Astrocyte (in vitro differentiated cells and primary cell): ENCODE results near the gene AACS.

Experiments
- EZH2 ChIP-seq: IDR thresholded peaks from 2 replicates; pipeline ENCODE4 v1.6.1; 2012; ENCODE audit warnings: mild to moderate bottlenecking, low read length, inconsistent platforms; ENCODE audit not compliant: insufficient read depth
- TF ChIP-seq, protein P1 (sequence below): IDR thresholded peaks from 2 replicates; pipeline ENCODE4 v1.5.1; 2011; ENCODE audit warnings: low read depth, mild to moderate bottlenecking, inconsistent platforms, low read length, moderate library complexity; ENCODE audit not compliant: insufficient read depth

DNA sequence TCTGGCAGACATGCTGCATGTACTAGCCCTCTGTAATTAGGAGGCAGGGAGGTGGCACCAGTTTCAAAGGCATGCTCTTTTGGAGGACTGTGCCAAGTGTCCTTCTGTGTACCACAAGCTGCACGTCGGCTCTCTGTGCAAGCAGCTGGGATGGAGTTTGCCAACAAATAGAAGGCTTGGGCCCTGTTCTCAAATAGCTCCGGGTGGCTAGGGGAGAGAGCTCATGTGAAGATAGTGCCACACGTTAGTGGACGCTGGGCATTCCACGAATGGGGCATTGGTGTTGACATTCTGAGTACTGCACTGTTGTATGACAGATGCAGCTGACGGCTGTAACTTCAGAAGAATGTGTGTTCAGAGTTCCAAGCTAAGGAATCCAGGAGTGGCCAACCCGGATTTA, 4.4 kb downstream of the AACS start:
- TF ChIP-seq, protein P1, sequence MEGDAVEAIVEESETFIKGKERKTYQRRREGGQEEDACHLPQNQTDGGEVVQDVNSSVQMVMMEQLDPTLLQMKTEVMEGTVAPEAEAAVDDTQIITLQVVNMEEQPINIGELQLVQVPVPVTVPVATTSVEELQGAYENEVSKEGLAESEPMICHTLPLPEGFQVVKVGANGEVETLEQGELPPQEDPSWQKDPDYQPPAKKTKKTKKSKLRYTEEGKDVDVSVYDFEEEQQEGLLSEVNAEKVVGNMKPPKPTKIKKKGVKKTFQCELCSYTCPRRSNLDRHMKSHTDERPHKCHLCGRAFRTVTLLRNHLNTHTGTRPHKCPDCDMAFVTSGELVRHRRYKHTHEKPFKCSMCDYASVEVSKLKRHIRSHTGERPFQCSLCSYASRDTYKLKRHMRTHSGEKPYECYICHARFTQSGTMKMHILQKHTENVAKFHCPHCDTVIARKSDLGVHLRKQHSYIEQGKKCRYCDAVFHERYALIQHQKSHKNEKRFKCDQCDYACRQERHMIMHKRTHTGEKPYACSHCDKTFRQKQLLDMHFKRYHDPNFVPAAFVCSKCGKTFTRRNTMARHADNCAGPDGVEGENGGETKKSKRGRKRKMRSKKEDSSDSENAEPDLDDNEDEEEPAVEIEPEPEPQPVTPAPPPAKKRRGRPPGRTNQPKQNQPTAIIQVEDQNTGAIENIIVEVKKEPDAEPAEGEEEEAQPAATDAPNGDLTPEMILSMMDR: no peak
- TF ChIP-seq EZH2: no peak
